GM12891 (cell line): Measurements from ENCODE around the gene DYSF.

Source experiments
- POLR2A ChIP-seq: IDR thresholded peaks from 2 replicates; pipeline ENCODE4 v1.6.1; 2011; ENCODE audit warnings: low read depth, low read length, control low read depth
- POLR2AphosphoS5 ChIP-seq: IDR thresholded peaks from 2 replicates; pipeline ENCODE4 v1.6.1; 2011; ENCODE audit warnings: low read depth, low read length, control low read depth
- SPI1 ChIP-seq: IDR thresholded peaks from 2 replicates; pipeline ENCODE4 v1.6.1; 2011; ENCODE audit warnings: low read depth, low read length, control low read depth

DNA sequence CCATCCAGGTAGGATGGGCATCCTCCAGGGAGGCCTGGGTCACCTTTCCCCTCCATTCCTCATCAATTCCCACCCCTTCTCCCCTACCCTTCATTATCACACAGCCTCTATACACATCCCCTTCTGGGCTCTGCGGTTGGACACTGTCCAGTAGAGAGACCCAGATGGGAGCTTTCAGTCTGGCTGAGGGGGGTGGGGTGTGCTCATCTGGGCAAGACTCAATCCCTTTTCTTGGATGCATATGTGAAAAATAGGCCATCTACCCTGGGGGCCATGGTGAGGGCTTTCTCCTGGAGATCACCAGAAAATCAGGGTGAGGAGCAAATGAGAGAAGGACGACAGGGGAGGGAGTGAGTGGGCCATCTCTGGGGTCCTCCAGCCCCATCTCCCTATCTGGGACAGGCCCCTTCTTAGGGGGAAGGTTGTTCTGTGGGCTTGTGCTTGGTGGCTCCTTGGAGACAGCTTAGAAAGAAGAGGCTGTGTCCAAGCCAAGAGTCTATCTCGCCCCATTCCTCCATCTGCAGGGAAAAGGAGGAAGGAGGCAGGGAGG, 160.1 kb downstream of the DYSF start:
- TF ChIP-seq POLR2A (no peak), POLR2AphosphoS5 (no peak), SPI1 (no peak)
